Activated CD4-positive, alpha-beta T cell treated with anti-CD3 and anti-CD28 coated beads, Interleukin-10, Interleukin-2, amounts not matched to agents 100 ng/mL and 50 ng/mL, durations not matched to agents 16 hours and 8 hours (primary cell): ENCODE results near the gene GMNN.

Experiments used
- DNase-seq: peaks from one replicate; pipeline ENCODE4 v3.0.0-alpha.2; 2020

Gene GMNN

DNA sequence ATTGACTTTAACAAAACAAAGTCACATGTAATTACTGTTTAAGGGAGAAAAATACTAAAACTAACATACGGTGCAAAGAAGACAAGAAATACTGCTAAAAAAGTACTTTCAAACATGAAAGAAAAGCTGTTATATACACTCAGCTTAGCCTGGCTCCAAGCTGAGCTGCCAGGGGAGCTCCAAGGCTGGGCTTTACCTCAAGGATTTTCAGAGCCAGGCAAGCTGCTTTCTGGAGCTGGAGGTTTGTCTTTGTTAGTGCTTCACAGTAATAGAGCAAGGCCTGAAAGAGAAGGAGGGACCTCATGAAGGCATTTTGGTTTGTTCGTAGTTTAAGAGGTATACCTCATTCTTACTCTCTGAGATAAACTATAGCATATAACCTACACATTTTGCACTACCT, 43.6 kb downstream of the GMNN start:
- DNase-seq, result no peak

DNA sequence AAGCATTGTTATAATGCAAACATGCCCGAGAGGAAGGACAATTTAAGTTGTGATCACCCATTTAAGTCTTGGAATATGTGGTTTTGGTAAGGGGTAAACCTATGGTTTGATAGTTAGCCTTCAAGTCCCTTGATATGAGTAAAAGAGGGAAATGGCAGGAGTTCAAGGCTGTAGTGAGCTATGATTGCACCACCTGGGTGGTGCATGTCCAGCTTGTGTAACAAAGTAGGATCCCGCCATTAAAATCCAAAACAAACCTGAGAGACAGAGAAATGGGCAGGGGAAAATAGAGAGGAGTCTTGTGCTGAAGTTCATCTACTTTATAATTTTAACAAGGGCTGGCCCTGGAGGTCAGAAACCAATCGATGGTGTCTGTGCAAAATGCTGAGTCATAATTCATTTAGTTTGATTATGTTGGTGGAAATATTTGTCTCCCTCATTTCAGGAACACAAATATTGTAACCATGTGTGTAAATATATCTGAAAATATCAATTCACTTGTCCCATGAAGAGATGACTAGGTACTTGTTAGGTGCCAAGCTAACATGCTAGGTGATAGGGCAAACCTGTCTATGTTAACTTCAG, 47.2 kb downstream of the GMNN start:
- DNase-seq, result no peak

DNA sequence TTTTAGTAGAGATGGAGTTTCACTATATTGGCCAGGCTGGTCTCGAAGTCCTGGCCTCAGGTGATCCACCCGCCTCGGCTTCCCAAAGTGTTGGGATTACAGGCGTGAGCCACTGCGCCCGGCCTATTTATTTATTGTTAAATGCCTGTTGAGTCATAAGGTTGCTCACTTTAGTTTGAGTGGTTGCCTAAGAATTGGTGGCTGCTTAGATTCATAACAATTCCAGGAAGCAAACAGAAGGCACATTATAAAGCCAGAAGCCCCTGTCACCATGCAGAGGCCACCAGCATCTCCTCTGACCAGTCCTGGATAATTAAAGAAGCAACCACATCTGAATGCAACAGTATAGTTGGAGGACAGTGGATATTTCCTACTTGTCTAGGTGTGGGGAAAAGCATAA, 48.0 kb downstream of the GMNN start:
- no peak for DNase-seq

DNA sequence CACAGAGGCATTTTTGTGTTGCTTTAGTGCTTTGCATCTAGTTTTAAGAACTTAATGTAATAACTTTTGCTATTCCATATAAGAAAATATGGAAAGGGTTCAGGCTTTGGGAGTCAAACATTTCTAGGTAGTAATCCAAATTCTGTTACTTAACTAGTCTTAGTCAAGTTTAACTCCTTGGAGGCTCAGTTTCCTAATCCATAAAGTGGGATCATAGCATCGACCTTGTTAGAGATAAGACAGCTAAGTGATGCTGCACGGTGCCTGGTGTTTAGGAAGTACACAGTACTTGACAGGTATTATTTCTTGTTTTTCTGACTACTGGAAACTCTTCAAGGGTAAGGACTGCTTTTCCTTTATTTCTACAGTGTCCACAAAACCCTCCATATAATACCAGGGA, 48.4 kb downstream of the GMNN start:
- no peak for DNase-seq

DNA sequence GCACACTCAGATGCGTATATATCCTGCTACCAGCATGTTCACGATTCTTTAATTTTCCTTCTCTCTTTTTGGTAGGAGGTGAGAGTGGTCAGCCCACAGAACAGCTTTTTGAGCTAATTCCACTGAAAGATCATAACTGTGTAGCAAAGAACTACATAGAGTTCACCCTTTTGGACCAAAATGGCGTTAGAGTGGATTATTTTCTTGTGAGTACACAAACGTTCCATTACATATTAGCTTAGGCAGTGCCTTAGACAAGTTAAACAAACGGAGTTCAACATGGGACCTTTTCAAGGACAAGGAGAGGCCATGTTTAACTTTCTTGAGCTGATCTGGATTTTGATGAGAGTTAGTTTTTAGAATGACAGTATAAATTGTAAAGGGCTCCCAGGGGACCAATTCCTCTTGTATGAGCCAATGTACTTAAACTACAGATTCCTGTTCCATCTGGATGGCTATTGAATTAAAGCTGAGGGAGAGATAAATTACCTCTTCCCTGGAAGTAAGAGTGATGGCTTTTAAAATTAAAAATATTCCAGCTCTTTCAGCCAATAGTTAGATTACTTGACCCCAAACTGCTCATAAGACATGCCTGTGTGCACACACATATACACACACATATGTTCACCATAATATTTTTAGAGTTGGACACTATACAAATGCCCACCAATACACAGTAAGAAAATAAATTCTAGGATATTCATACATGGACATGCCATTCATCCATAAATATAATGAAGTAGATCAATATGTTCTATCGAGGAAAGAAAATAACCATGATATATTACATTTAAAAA, 49.6 kb downstream of the GMNN start:
- DNase-seq, result no peak

DNA sequence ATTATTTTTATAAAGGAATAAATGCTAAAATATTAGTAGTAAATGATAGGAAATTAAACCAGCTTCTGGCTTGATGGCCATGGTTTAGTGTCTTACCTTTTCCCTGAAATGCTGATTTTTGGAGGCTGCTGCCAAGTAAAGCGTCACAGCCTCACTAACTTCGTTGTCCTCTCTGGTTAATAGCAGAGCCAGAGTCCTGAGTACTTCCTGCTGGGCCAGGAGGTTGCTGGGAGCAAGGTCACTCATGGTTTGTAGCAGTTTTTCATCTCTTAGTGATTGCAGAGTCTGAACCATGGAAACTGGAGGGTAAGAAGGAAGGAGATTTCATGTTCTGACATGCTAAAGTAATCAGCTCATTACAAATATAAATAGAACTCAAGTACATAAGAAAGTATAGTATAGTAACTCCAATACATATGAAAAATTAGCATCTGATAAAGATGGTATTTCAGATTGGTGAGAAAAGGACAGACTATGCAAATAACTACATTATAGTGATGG, 50.4 kb downstream of the GMNN start:
- DNase-seq, result no peak

DNA sequence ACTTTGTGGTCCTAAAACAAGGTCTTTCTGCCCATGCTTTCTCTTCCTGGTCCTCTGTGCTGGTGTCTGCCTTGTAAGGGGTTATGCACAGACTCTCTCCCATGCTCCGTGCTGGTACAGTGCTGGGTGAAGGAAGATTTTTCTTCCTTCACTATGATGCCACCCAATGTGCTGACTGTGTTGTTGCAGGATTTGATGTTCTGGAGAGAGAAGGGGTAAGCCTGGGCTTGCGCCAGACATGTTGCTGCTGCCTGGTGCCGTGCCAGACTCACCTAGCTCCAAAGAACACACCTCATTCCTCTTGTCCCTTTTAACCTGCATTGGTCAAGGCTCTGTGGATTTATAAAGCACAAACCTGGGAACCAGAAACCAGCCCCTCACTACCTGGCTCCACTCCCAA, 52.4 kb downstream of the GMNN start:
- no peak for DNase-seq

DNA sequence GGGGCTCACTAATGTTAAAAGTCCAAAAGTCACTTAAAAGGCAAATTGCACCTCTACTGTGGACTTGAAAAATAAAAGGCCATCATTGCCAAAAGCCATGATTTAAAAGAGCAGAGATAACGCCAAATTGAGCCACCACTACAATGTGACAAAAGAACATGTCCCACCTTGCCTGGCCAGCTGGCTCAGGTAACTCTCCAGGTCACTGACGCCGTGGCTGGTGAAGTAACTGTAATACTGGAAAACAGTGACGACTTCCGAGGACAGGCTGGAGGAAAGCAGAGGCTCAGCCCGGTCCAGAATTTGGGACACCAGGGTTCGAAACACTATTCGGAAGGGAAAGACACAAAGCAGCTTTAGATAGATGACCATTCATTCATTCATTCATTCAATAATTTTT, 53.2 kb downstream of the GMNN start:
- no peak for DNase-seq

DNA sequence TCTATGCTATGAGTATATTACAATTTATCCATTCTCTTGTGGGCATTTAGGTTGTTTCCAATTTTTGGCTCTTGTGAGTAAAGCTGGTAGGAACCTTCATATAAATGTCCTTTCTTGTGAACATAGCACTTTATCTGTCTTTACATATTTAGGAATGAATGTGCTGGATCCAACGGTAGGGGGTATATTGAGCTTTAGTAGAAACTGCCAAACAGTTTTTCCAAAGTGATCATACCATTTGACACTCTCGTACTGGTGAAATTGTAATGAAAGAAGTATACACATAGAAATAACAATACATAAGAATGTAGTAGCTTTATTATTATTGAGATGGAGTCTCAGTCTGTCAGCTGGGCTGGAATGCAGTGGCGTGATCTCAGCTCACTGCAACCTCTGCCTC, 54.9 kb downstream of the GMNN start:
- no peak for DNase-seq

DNA sequence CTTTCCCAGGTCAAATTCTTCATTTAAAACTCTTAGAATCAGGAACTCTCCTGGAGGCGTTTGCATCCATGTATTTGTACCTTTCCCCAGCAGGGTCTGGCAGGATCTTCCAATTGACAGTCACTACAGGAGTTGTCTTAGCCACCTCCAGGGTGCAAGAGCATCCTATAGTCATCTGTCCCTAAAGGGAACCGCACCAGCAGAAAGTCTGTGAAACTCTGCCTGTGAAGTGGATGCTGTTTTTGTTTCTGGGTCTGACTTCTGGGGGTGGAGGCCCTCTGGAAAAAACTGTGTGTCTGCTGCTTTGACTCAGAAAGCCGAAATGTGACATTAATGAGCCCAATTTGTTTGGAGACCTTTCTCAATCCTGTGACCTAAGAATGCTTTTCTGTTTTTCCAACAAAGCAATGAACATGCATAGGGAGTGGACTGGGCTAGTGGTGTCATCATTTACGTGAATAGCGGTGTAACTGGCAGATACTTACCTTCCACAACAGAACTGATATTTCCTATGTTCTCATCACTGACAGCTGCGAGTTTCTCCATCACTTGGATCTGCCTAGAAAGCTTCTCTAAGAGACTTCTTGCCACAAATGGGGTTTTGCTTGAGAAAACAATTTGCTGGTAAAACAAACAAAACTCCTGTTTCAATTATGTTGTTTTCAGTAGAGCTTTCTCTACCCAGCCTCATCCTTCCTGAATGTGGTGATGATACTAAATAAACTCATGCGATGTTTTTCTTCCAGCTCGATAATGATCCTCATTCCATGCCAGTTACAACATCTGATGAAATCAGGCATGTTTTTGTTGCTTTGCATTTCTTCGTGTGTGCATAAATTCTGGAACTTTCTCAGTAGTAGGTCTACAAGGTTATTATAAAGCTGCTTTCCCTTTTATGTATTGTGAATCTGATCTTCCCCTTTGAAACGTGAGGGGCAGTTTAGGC, 57.3 kb downstream of the GMNN start:
- DNase-seq, result no peak

DNA sequence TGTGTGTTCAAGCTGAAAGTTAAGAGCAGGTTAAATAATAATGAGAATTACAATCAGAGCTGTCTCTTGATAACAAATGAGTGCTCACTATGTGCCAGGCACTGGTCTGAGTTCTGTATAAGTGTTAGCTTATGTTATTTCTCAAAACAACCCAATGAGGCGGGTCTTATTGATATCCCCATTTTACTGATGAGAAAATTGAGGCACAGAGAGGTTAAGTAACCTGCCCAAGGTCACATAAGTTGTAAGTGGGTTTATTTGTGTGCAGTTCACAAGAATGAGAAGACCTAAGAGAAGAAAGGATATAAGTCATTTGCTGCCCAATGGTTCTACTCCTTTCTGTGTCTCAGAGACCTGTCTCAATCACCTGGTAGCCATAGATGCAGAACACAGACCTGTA, 58.1 kb downstream of the GMNN start:
- DNase-seq, result no peak

DNA sequence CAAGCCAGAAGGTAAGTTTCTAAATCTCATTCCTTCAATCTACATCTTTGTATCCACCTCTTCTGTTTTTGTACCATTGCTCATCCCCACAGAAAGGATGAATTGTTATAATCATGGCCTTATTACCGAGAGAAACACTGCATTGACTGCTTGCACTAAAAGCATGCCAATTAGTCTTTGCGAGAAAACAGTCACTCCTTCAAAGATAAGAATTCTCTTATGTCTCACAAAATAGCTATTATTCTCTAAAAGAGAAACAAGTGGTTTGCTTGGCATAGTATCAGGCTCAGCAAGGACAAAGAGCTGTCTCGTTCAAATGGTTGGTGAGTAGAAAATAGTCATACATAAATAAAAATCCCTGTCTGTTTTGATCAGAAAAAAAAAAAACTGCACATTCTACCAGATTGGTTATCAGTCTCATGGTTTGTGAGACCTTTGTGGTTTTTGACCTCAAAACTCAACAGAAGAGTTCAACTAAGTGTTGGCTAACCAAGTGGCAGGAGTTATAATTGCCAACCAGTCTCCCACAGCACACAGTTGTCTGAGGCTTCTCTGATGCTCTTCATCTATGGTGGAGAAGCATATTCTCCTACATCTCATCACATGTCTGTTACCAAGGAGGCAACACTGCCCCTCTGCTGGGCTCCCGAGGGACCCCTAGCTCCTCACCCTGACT, 59.1 kb downstream of the GMNN start:
- DNase-seq, result no peak
